Measurements from ENCODE around the gene LHPP.

GRCh38 chr10:124449170-124450011 is 12.2 kb upstream of the LHPP start:
- TF ChIP-seq CHD4 (IDR thresholded peaks at IDR 0.05; ENCODE audit: borderline replicate concordance) (no peak), PHF8 (IDR thresholded peaks at IDR 0.05; ENCODE audit: borderline replicate concordance, low read depth) (no peak), CTCF (IDR thresholded peaks at IDR 0.05) (no peak), CHD2 (IDR thresholded peaks at IDR 0.05; ENCODE audit: low read length, partially characterized antibody) (no peak), POLR2A (IDR thresholded peaks at IDR 0.05; ENCODE audit: low read length) (no peak), MAFK (IDR thresholded peaks at IDR 0.05; ENCODE audit: partially characterized antibody) (no peak), CEBPB (IDR thresholded peaks at IDR 0.05) (no peak), SMC3 (IDR thresholded peaks at IDR 0.05) (no peak), SREBF2 (IDR thresholded peaks at IDR 0.05) (no peak)
- TF ChIP-seq, protein P1, sequence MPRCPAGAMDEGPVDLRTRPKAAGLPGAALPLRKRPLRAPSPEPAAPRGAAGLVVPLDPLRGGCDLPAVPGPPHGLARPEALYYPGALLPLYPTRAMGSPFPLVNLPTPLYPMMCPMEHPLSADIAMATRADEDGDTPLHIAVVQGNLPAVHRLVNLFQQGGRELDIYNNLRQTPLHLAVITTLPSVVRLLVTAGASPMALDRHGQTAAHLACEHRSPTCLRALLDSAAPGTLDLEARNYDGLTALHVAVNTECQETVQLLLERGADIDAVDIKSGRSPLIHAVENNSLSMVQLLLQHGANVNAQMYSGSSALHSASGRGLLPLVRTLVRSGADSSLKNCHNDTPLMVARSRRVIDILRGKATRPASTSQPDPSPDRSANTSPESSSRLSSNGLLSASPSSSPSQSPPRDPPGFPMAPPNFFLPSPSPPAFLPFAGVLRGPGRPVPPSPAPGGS (IDR thresholded peaks at IDR 0.05) = no peak
- TF ChIP-seq, protein P2, sequence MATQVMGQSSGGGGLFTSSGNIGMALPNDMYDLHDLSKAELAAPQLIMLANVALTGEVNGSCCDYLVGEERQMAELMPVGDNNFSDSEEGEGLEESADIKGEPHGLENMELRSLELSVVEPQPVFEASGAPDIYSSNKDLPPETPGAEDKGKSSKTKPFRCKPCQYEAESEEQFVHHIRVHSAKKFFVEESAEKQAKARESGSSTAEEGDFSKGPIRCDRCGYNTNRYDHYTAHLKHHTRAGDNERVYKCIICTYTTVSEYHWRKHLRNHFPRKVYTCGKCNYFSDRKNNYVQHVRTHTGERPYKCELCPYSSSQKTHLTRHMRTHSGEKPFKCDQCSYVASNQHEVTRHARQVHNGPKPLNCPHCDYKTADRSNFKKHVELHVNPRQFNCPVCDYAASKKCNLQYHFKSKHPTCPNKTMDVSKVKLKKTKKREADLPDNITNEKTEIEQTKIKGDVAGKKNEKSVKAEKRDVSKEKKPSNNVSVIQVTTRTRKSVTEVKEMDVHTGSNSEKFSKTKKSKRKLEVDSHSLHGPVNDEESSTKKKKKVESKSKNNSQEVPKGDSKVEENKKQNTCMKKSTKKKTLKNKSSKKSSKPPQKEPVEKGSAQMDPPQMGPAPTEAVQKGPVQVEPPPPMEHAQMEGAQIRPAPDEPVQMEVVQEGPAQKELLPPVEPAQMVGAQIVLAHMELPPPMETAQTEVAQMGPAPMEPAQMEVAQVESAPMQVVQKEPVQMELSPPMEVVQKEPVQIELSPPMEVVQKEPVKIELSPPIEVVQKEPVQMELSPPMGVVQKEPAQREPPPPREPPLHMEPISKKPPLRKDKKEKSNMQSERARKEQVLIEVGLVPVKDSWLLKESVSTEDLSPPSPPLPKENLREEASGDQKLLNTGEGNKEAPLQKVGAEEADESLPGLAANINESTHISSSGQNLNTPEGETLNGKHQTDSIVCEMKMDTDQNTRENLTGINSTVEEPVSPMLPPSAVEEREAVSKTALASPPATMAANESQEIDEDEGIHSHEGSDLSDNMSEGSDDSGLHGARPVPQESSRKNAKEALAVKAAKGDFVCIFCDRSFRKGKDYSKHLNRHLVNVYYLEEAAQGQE (IDR thresholded peaks at IDR 0.05) = no peak
